HCT116 (cell line): ENCODE results near the gene PVRIG. TPM values are rescaled to one million over a fixed set of nuclear protein-coding genes. Genes with fewer than 3 reads are reported as not detected.

ENCODE experiments used
- ATAC-seq: fragments of 200-7000 bp; cut with Tn5 transposase; 2 replicates; pipeline ENCODE4 v1.9.1; 2020; ENCODE audit warnings: mild to moderate bottlenecking, moderate library complexity
- BruUV-seq: library from RNA; stranded (reverse); fragments of 400-500 nt; replicated peaks from 2 replicates; lab custom pipeline; 2021; lab: Mats Ljungman, UMichigan
- CTCF ChIA-PET: fragments of 300-600 bp; sonication (Branson Sonifier 250); formaldehyde crosslinking; loops from one replicate; lab custom pipeline; 2021; ENCODE audit warnings: antibody characterized with exemption; lab: Charles Lee
- POLR2A ChIA-PET: fragments of 300-600, 350-600 bp; sonication (Branson Sonifier 250); formaldehyde crosslinking; loops from one replicate; lab custom pipeline; 2021; ENCODE audit warnings: antibody characterized with exemption; lab: Charles Lee
- RAD21 ChIA-PET, 2 experiments: fragments of 300-600 bp; sonication (Branson Sonifier 250); formaldehyde crosslinking; loops; one replicate each; lab custom pipeline; 2023; ENCODE audit warnings: low total read pairs in 2 of 2; ENCODE audit not compliant: uncharacterized antibody in 2 of 2, unreplicated experiment in 2 of 2, low non-redundant PET in 1 of 2; lab: Charles Lee
- DNase-seq: peaks from one replicate; pipeline ENCODE4 v3.0.0-alpha.2; 2010; ENCODE audit warnings: low read depth, low spot score
- H2AFZ ChIP-seq: fragments of 200-600 bp; shearing (Covaris generic), sonication (generic); 2 replicates; pipeline ENCODE4 v1.6.1; 2017; ENCODE audit warnings: low read depth, mixed run types, mixed read lengths, antibody characterized with exemption, low read length; ENCODE audit not compliant: poor library complexity, severe bottlenecking
- H3K27ac ChIP-seq: 2 replicates; pipeline ENCODE4 v1.5.1; 2012; ENCODE audit warnings: low read depth, low read length
- H3K27me3 ChIP-seq: fragments of 200-600 bp; sonication (generic); 2 replicates; pipeline ENCODE4 v1.6.1; 2016; ENCODE audit warnings: mixed run types, low read length, mixed read lengths; ENCODE audit not compliant: insufficient read depth
- H3K36me3 ChIP-seq, 2 experiments: fragments of 200-500 bp in 1 of 2; fragments of 200-600 bp in 1 of 2; sonication (Bioruptor generic) in 1 of 2; sonication (generic) in 1 of 2; 2 replicates each; pipeline versions ENCODE4 v1.5.1 to v1.6.1; 2014 to 2016; ENCODE audit warnings: low read length in 2 of 2, inconsistent platforms in 1 of 2, mixed read lengths in 1 of 2, mixed run types in 1 of 2; ENCODE audit not compliant: insufficient read depth in 2 of 2, control insufficient read depth in 1 of 2
- H3K4me1 ChIP-seq, 2 experiments: fragments of 200-600 bp in 1 of 2; sonication (generic) in 1 of 2; 2 replicates each; pipeline versions ENCODE4 v1.5.1 to v1.6.1; 2012 to 2017; ENCODE audit warnings: low read length in 2 of 2, inconsistent platforms in 1 of 2, mild to moderate bottlenecking in 1 of 2, mixed read lengths in 1 of 2, mixed run types in 1 of 2, moderate library complexity in 1 of 2; ENCODE audit not compliant: insufficient read depth in 2 of 2, control insufficient read depth in 1 of 2
- H3K4me2 ChIP-seq: fragments of 200-600 bp; sonication (generic); 2 replicates; pipeline ENCODE4 v1.6.1; 2017; ENCODE audit warnings: mixed run types, low read length, mixed read lengths
- H3K4me3 ChIP-seq, 2 experiments: fragments of 200-600 bp in 1 of 2; sonication (generic) in 1 of 2; replicated peaks in 1 of 2; 2 replicates each; pipeline ENCODE4 v1.5.1; 2011 to 2016; ENCODE audit warnings: low read length in 2 of 2, control low read depth in 1 of 2, low read depth in 1 of 2, mild to moderate bottlenecking in 1 of 2, mixed read lengths in 1 of 2, mixed run types in 1 of 2
- H3K79me2 ChIP-seq: fragments of 200-600 bp; sonication (generic); 2 replicates; pipeline ENCODE4 v1.6.1; 2017; ENCODE audit warnings: mild to moderate bottlenecking, mixed run types, low read length, moderate library complexity, mixed read lengths; ENCODE audit not compliant: insufficient read depth
- H3K9ac ChIP-seq: fragments of 200-600 bp; sonication (generic); 2 replicates; pipeline ENCODE4 v1.6.1; 2016; ENCODE audit warnings: low read length, mixed read lengths
- H3K9me2 ChIP-seq: fragments of 200-600 bp; sonication (generic), shearing (Covaris generic); 2 replicates; pipeline ENCODE4 v1.6.1; 2017; ENCODE audit warnings: mixed run types, mild to moderate bottlenecking, moderate library complexity; ENCODE audit not compliant: insufficient read depth
- H3K9me3 ChIP-seq, 2 experiments: fragments of 200-500 bp in 1 of 2; fragments of 200-600 bp in 1 of 2; sonication (Bioruptor generic) in 1 of 2; sonication (generic) in 1 of 2; 2 replicates each; pipeline ENCODE4 v1.6.1; 2014 to 2017; ENCODE audit warnings: low read length in 2 of 2, mixed read lengths in 2 of 2, inconsistent platforms in 1 of 2, low read depth in 1 of 2, mild to moderate bottlenecking in 1 of 2, mixed run types in 1 of 2, moderate library complexity in 1 of 2; ENCODE audit not compliant: control insufficient read depth in 1 of 2, insufficient read depth in 1 of 2
- H4K20me1 ChIP-seq: fragments of 200-600 bp; sonication (generic), shearing (Covaris generic); 2 replicates; pipeline ENCODE4 v1.6.1; 2017; ENCODE audit warnings: mixed run types, mild to moderate bottlenecking, moderate library complexity; ENCODE audit not compliant: insufficient read depth
- CBX3 ChIP-seq: IDR thresholded peaks from 2 replicates; pipeline ENCODE4 v1.6.1; 2012; ENCODE audit warnings: low read depth
- CEBPB ChIP-seq: IDR thresholded peaks from 2 replicates; pipeline ENCODE4 v1.6.1; 2012; ENCODE audit warnings: low read depth
- EGR1 ChIP-seq: IDR thresholded peaks from 2 replicates; pipeline ENCODE4 v1.6.1; 2012; ENCODE audit warnings: low read depth
- EZH2phosphoT487 ChIP-seq: fragments of 200-600 bp; IDR thresholded peaks from 2 replicates; pipeline ENCODE4 v1.6.1; 2018; ENCODE audit warnings: antibody characterized with exemption, borderline replicate concordance
- FOSL1 ChIP-seq: IDR thresholded peaks from 2 replicates; pipeline ENCODE4 v1.6.1; 2012; ENCODE audit warnings: low read depth
- POLR2A ChIP-seq: IDR thresholded peaks from 2 replicates; pipeline ENCODE4 v1.7.0; 2011; ENCODE audit warnings: borderline replicate concordance; ENCODE audit not compliant: insufficient read depth, insufficient read length; ENCODE audit errors: extremely low read depth
- POLR2AphosphoS5 ChIP-seq: IDR thresholded peaks from 2 replicates; pipeline ENCODE4 v1.6.1; 2011; ENCODE audit warnings: mild to moderate bottlenecking, low read depth, low read length, moderate library complexity
- SIN3A ChIP-seq: IDR thresholded peaks from 2 replicates; pipeline ENCODE4 v1.6.1; 2012; ENCODE audit warnings: low read depth
- SP1 ChIP-seq: IDR thresholded peaks from 2 replicates; pipeline ENCODE4 v1.6.1; 2012; ENCODE audit warnings: low read depth
- SRF ChIP-seq: IDR thresholded peaks from 2 replicates; pipeline ENCODE4 v1.6.1; 2012; ENCODE audit warnings: low read depth
- TCF7L2 ChIP-seq: IDR thresholded peaks from 2 replicates; pipeline ENCODE4 v1.7.0; 2011; ENCODE audit warnings: borderline replicate concordance, inconsistent platforms; ENCODE audit not compliant: insufficient read depth, insufficient read length; ENCODE audit errors: extremely low read depth
- YY1 ChIP-seq: IDR thresholded peaks from 2 replicates; pipeline ENCODE4 v1.6.1; 2011; ENCODE audit warnings: low read length, low read depth, moderate library complexity, mild to moderate bottlenecking; ENCODE audit not compliant: insufficient replicate concordance; ENCODE audit errors: extremely low read depth
- intact Hi-C: fragments of 100-400 bp; cut with micrococcal nuclease; formaldehyde crosslinking; loops from 2 replicates; pipeline ENCODE4 v1.10.0; 2022
- total RNA-seq: library from RNA; stranded (reverse); gene quantifications from one replicate; pipeline ENCODE4 v1.2.1, GENCODE V29; 2021; ENCODE audit not compliant: unreplicated experiment
- TF ChIP-seq, protein P1 (sequence below): IDR thresholded peaks from 2 replicates; pipeline ENCODE4 v1.6.1; 2012
- TF ChIP-seq, protein P2 (sequence below): IDR thresholded peaks from 2 replicates; pipeline ENCODE4 v1.6.1; 2012; ENCODE audit warnings: low read depth
- TF ChIP-seq, protein P3 (sequence below), 3 experiments: fragments of 200-600 bp in 1 of 3; sonication (generic) in 1 of 3; IDR thresholded peaks in 2 of 3; conservative IDR thresholded peaks in 1 of 3; 2 replicates each; pipeline ENCODE4 v1.5.1; 2012 to 2017; ENCODE audit warnings: low read depth in 2 of 3, low read length in 2 of 3, antibody characterized with exemption in 1 of 3, borderline replicate concordance in 1 of 3, control low read depth in 1 of 3, mild to moderate bottlenecking in 1 of 3, mixed read lengths in 1 of 3, mixed run types in 1 of 3, moderate library complexity in 1 of 3; ENCODE audit not compliant: insufficient read depth in 1 of 3

The PVRIG gene
- total RNA-seq, 1 experiment from 2014 or later, result 0.30 TPM

DNA sequence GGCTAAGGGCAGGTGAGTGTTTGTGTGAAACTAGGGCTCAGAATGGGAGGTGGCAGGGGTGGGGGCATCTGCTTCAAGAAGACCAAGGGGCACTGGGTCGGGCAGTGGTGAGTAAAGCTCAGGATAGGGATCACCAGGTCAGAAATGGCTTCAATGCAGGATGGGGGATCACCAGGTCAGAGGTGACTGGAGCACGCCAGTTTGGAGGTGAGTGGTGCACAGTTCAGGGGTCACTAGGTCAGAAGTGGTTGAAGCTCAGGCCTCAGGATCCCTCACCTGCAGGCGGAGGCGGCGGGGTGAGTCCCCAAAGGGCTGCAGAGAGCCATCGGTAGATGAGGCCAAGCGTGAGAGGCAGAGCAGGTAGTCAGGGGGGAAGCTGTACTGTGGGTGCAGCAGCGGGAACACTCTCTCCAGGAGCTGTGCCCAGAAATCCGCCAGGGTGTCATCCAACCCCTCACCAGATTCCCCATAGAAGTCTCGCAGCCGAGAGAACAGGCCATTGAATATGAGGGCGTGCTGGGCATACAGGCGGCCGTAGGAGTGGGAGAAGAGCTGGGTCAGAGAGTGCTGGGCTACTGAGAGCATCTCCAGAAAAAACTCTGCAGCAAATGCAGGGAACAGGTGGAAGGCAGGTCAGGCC is 44.3 kb upstream of the PVRIG start:
- no peak overlapping the region for H3K4me2 ChIP-seq
- no peaks in the 10 kb centered on the region for H3K9me2 ChIP-seq
- no peaks in the 10 kb centered on the region for H4K20me1 ChIP-seq
- H3K9ac ChIP-seq, result no peak overlapping the region
- no peaks in the 10 kb centered on the region for H3K27me3 ChIP-seq
- TF ChIP-seq, protein P1, sequence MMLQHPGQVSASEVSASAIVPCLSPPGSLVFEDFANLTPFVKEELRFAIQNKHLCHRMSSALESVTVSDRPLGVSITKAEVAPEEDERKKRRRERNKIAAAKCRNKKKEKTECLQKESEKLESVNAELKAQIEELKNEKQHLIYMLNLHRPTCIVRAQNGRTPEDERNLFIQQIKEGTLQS, result no peak
- TF ChIP-seq CBX3 (no peak), EGR1 (no peak), FOSL1 (no peak), SP1 (no peak), POLR2A (no peak), POLR2AphosphoS5 (no peak), CEBPB (no peak), SRF (no peak), SIN3A (no peak), EZH2phosphoT487 (no peak), YY1 (no peak), TCF7L2 (no peak)
- TF ChIP-seq, protein P2, sequence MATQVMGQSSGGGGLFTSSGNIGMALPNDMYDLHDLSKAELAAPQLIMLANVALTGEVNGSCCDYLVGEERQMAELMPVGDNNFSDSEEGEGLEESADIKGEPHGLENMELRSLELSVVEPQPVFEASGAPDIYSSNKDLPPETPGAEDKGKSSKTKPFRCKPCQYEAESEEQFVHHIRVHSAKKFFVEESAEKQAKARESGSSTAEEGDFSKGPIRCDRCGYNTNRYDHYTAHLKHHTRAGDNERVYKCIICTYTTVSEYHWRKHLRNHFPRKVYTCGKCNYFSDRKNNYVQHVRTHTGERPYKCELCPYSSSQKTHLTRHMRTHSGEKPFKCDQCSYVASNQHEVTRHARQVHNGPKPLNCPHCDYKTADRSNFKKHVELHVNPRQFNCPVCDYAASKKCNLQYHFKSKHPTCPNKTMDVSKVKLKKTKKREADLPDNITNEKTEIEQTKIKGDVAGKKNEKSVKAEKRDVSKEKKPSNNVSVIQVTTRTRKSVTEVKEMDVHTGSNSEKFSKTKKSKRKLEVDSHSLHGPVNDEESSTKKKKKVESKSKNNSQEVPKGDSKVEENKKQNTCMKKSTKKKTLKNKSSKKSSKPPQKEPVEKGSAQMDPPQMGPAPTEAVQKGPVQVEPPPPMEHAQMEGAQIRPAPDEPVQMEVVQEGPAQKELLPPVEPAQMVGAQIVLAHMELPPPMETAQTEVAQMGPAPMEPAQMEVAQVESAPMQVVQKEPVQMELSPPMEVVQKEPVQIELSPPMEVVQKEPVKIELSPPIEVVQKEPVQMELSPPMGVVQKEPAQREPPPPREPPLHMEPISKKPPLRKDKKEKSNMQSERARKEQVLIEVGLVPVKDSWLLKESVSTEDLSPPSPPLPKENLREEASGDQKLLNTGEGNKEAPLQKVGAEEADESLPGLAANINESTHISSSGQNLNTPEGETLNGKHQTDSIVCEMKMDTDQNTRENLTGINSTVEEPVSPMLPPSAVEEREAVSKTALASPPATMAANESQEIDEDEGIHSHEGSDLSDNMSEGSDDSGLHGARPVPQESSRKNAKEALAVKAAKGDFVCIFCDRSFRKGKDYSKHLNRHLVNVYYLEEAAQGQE, result no peak
- TF ChIP-seq, protein P3, sequence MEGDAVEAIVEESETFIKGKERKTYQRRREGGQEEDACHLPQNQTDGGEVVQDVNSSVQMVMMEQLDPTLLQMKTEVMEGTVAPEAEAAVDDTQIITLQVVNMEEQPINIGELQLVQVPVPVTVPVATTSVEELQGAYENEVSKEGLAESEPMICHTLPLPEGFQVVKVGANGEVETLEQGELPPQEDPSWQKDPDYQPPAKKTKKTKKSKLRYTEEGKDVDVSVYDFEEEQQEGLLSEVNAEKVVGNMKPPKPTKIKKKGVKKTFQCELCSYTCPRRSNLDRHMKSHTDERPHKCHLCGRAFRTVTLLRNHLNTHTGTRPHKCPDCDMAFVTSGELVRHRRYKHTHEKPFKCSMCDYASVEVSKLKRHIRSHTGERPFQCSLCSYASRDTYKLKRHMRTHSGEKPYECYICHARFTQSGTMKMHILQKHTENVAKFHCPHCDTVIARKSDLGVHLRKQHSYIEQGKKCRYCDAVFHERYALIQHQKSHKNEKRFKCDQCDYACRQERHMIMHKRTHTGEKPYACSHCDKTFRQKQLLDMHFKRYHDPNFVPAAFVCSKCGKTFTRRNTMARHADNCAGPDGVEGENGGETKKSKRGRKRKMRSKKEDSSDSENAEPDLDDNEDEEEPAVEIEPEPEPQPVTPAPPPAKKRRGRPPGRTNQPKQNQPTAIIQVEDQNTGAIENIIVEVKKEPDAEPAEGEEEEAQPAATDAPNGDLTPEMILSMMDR (IDR thresholded peaks at IDR 0.05 in 2 of 3, conservative IDR thresholded peaks at IDR 0.05 in 1 of 3; ENCODE audit: borderline replicate concordance in 1 of 3, insufficient read depth in 1 of 3, low read depth in 2 of 3, low read length in 2 of 3), result no peak
- ATAC-seq, result no peak
- POLR2A ChIA-PET, result no interaction called here
- CTCF ChIA-PET, result interaction anchor here (1.0 kb wide), 1 partner anchor 15 kb away, joined by 3 read pairs; no protein-coding TSS in a partner anchor
- intact Hi-C loops, result no loop called here
- H3K36me3 ChIP-seq, result no peaks in the 10 kb centered on the region
- no peaks in the 10 kb centered on the region for H3K9me3 ChIP-seq
- no peak overlapping the region for H2AFZ ChIP-seq
- RAD21 ChIA-PET, result no interaction called here
- no peak overlapping the region for H3K27ac ChIP-seq
- BruUV-seq, result no TSS peak
- no peaks in the 10 kb centered on the region for H3K79me2 ChIP-seq
- no peak overlapping the region for H3K4me3 ChIP-seq
- H3K4me1 ChIP-seq, result peaks cover 3 to 12% of the 10 kb centered on the region in 2 experiments; a peak in 2 of 4 replicates
- DNase-seq, result no peak
